ENCODE results near the gene C5orf15.

Gene C5orf15

DNA sequence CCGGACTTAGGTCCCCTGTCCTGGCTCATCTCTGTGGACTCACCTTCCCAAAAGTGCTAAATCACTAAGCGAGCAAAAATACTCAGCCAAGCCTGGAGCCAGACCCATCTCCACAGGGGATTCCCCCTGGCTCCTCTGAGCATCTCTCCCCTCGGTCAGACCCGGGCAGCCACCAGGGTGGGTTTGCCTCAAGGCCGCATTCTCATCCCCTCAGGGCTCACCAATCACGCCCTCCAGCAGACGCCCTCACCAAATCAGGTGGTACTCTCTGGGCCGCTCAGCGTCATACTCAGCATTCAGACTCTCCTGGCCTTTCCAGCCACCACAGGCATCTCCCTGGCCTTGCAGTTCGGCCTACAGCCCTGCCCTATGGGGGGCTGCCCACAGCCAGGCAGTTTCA, 49.7 kb downstream of the C5orf15 start:
- no peak for DNase-seq

DNA sequence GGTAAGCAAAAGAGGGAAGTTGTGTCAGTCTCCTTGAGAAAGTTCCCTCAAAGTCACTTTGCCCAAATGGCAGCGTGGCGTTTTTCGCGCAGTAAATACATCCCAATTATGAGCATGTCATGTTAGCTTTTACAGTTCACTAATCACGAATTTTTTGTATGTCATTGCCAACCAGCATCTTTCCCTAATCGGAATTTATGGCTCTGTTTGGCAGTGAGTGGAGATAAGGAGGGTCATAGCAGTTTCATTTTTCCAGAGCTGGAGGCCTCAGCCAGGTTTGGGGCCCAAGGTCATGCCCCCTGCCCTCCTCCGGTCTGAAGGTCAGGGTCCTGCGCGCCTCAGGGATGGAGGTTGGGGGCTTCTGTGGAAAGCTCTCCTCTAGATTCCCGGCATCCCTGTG, 50.1 kb downstream of the C5orf15 start:
- no peak for DNase-seq

DNA sequence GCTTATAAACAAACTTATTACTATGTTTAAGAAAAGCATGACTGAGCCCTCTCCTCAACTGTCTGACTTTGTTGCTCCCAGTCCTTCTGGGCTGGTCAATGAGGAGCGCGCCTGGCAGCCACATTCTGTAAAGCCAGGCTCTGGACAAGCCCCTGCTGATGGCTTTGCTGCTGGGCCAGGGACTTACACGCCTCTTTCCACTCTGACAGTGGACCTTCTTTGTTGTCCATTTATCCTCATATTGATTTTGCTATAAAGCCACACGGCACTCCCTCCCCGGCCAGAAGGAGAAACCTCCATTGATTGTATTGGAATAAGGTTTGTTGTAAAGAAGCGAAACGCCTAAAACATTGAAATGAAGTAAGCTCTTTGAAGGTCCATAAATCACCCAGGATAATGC, 50.6 kb downstream of the C5orf15 start:
- DNase-seq: no peak

DNA sequence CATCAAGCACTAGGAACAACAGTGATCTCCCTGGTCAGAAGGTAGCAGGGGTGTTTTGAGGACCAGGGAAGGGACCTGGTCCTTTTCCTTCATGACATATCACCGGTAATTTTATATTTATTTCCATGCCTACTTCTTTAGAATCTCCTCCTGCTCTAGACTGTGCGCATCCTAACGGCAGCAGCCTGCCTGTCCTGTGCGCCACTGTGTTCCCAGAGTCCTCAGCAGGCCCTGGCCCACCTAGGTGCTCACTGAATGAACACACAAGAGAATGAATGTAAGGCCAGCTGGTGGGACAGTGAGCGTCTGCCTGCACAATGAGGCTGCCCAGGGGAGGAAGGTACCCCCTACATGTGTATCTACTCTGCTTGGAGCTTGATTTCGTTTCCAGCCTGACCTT, 51.5 kb downstream of the C5orf15 start:
- DNase-seq: no peak

DNA sequence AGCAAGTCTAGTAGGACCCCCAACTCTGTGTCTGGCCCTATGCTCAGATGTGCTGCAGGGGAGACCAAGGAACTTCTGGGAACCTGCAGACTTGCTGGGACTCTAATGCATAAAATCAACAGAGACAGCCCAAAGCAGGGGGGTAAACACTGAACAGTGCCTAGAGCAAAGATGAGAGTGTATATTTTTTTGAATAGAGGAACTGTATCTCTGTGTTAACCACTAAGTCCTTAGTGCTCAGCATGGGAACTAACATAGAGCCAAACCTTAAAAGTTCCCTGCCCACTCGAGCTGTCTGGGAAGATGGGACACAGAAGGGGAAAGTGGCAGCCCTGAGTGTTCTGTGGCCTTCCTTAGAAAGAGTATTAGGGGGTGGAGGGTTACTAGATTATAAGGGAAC, 51.9 kb downstream of the C5orf15 start:
- DNase-seq: no peak

DNA sequence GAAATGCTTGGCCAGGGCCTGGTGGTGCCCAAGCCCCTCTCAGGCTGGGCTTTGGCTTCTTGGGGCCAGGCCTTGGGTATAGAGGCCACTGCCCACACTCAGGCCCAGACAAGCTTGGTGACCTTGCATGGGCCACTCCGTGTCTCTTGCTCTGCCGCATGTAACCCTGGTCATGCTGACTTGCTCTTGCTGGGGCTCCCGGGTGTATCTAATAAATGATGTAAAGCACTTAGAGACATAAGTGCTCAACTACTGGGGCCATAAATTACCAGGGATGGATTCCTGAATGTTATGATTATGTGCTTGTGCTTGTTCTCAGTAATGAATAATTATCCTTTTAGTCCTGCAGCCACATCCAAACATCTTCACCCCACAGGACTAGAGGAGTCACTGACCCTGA, 54.0 kb downstream of the C5orf15 start:
- no peak for DNase-seq

DNA sequence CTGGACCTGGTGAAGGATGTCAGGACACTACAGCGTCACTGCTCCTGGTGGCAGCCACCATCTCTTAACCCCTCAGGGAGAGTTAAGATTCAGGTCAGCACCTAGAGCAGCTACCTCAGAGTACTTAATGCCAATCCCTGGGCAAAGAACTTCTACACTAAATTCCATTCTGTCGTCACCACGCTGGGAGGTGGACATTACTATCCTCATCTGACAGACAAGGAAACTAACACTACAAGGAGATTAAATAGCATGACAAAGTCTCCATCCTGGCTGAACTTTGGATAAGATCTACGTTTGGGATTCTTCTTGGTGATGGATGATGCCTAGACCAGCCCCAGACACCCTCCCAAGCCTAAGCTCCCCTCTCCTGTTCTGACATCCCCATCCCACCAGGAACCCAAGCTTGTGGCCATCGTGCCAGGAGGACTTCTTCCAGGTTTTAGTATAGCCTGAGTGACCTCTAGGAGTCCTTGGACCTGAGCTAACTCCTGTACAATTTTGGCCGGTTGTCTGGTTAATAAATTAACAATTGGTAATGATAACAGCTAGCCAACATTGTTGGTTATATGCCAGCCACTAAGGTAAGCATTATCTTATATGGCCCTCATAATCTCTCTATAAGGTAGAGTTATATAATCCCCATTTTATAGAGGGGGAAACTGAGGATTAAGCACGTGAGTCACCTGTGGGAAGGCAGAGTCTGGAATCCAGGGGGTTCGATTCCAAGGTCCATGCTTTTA, 54.8 kb downstream of the C5orf15 start:
- DNase-seq: no peak

DNA sequence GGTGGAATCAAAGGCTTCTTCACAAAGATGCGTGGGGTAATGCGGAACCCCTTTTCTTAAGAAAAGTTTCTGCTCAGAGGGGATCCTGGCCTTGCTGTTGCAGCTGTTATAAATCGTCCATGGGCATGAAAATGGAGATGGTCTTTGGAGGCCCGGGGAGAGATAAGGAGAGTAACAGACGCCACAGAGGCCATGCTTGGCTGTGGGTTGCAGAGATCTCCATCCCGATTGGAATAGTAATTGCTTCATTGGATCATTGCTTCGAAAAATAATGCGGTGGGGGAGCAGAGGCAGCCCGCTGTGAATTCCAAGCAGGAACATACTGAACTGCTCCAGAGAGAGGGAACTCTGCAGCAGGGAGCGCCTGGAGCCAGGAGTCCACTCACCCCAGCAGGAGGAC, 55.5 kb downstream of the C5orf15 start:
- no peak for DNase-seq

DNA sequence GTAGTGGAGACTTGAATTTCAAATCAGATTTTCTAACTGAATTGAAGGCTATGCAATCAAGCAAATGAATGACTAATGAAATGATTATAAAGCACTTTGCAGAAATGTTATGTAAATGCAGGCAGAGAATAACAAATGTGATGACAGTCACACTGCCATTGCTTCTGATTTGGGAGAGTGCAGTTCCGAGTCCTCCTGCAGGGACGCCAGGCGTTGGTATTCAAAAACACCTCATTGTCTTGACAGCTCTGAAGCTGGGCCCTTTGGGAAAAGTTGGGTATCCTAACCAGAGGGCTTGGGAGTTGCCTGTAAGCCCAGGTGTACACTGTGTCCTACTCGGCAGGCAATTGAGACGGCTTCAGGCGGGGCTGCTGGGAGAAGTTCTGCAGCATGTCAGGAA, 57.9 kb downstream of the C5orf15 start:
- no peak for DNase-seq

DNA sequence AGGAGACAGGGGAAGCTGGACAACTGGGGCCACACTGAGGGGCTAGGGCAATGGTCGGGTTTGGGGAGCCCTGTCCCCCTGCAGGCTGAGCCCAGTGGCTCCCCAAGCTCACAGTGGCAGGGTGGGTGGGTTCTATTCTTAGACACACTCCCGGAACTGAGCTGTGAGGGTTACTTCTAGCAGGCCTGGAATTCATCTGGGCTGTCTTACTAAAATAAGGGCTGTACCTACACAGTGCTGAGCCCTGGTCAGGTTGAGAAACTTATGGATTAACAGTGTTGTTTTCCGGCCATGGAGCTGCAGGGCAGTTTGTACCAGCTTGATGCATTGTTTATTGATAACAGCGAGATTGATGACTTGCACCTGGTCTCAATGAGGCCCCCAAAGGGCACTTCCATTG, 58.8 kb downstream of the C5orf15 start:
- DNase-seq: no peak

DNA sequence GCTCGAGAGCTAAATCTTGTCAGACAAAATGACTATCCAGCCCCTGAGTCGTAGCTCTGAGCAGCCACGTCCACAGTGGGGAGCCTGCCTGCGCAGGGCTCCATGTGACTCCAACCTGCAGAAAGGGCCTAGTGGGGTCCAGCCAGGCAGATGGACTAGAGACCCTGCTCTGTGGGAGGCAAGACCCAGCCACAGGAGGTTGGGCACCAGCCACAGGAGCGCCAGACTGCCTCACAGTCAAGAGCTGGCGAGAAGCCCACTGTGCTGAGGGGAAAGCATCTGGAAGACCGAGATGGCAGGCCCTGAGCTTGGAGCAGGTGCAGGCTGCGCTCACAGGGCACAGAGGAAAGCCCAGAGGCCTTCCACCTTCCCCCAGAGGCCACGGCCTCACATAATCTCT, 61.4 kb downstream of the C5orf15 start:
- no peak for DNase-seq

DNA sequence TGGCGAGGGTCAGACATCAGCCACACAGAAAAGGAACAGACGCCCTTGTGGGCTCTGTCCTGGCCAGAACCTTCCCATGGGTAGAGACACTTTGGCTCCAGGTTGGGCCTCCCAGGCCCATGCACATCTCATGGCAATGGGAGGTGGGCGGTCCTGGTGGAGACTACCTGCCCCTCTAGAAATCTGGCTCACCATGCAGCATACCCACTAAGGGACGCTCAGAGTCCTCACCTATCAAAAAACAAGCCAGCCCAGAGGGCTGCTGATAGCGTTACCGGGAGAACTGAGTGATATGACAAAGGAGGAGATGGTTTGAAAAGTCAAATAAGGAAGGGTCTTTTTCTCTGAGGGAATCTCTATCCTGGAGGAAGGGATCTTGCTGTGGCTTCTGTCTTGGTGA, 62.1 kb downstream of the C5orf15 start:
- no peak for DNase-seq
